ENCODE measurements around the gene TRPM1. TPM values are rescaled to one million over a fixed set of nuclear protein-coding genes. Genes with fewer than 3 reads are reported as not detected.

TRPM1 gene
- total and polyA plus RNA-seq, 9 of the 15 experiments (the other 6 are each of a cell fraction or from before 2014, with no cell fraction given) = 0.01 to 0.06 (median 0.03) TPM; not detected in 5

GRCh38 chr15:31082771-31083369 is 18.7 kb downstream of the TRPM1 start (continued):
- TF ChIP-seq, protein P1, sequence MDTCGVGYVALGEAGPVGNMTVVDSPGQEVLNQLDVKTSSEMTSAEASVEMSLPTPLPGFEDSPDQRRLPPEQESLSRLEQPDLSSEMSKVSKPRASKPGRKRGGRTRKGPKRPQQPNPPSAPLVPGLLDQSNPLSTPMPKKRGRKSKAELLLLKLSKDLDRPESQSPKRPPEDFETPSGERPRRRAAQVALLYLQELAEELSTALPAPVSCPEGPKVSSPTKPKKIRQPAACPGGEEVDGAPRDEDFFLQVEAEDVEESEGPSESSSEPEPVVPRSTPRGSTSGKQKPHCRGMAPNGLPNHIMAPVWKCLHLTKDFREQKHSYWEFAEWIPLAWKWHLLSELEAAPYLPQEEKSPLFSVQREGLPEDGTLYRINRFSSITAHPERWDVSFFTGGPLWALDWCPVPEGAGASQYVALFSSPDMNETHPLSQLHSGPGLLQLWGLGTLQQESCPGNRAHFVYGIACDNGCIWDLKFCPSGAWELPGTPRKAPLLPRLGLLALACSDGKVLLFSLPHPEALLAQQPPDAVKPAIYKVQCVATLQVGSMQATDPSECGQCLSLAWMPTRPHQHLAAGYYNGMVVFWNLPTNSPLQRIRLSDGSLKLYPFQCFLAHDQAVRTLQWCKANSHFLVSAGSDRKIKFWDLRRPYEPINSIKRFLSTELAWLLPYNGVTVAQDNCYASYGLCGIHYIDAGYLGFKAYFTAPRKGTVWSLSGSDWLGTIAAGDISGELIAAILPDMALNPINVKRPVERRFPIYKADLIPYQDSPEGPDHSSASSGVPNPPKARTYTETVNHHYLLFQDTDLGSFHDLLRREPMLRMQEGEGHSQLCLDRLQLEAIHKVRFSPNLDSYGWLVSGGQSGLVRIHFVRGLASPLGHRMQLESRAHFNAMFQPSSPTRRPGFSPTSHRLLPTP (IDR thresholded peaks at IDR 0.05; ENCODE audit: borderline replicate concordance, extremely low read depth, insufficient read length) = no peak
- TF ChIP-seq, protein P2, sequence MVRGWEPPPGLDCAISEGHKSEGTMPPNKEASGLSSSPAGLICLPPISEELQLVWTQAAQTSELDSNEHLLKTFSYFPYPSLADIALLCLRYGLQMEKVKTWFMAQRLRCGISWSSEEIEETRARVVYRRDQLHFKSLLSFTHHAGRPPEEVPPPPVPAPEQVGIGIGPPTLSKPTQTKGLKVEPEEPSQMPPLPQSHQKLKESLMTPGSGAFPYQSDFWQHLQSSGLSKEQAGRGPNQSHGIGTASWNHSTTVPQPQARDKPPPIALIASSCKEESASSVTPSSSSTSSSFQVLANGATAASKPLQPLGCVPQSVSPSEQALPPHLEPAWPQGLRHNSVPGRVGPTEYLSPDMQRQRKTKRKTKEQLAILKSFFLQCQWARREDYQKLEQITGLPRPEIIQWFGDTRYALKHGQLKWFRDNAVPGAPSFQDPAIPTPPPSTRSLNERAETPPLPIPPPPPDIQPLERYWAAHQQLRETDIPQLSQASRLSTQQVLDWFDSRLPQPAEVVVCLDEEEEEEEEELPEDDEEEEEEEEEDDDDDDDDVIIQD (CRISPR knock-in tag; IDR thresholded peaks at IDR 0.05) = no peak
- TF ChIP-seq MEF2D (tag; conservative IDR thresholded peaks at IDR 0.05; ENCODE audit: low read depth) = no peak
- no peak for TF ChIP-seq ZNF134 (CRISPR knock-in tag; conservative IDR thresholded peaks at IDR 0.05)
- TF ChIP-seq, protein P3, sequence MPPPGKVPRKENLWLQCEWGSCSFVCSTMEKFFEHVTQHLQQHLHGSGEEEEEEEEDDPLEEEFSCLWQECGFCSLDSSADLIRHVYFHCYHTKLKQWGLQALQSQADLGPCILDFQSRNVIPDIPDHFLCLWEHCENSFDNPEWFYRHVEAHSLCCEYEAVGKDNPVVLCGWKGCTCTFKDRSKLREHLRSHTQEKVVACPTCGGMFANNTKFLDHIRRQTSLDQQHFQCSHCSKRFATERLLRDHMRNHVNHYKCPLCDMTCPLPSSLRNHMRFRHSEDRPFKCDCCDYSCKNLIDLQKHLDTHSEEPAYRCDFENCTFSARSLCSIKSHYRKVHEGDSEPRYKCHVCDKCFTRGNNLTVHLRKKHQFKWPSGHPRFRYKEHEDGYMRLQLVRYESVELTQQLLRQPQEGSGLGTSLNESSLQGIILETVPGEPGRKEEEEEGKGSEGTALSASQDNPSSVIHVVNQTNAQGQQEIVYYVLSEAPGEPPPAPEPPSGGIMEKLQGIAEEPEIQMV (tag; conservative IDR thresholded peaks at IDR 0.05; ENCODE audit: low read depth) = no peak
- TF ChIP-seq, protein P4, sequence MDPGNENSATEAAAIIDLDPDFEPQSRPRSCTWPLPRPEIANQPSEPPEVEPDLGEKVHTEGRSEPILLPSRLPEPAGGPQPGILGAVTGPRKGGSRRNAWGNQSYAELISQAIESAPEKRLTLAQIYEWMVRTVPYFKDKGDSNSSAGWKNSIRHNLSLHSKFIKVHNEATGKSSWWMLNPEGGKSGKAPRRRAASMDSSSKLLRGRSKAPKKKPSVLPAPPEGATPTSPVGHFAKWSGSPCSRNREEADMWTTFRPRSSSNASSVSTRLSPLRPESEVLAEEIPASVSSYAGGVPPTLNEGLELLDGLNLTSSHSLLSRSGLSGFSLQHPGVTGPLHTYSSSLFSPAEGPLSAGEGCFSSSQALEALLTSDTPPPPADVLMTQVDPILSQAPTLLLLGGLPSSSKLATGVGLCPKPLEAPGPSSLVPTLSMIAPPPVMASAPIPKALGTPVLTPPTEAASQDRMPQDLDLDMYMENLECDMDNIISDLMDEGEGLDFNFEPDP (CRISPR knock-in tag; IDR thresholded peaks at IDR 0.05) = no peak
